Measurements from ENCODE around the gene HYAL3. TPM values are rescaled to one million over a fixed set of nuclear protein-coding genes. Genes with fewer than 3 reads are reported as not detected.

HYAL3 gene
- total RNA-seq, 5 donors from 2014 or later (not counting 1 experiment from before 2014, with no cell fraction given), result 2.6 to 6.2 (median 3.9) TPM

DNA sequence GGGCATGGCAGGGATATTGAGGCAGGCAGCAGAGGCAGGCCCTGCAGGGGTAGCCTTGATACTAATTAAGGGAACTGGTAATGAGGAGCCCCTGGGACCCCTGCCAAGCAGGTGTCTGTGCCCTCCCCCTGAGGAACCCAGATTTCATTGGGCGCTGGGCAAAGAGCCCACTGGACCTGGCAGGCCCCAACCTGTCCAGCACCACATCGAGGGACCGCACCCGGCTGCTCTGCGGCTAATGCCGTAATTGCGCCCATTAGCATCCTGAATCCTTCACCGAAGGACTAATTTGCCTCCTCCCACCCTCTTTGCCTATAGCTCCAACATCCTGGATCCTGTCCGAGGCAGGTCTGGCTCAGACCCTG lies 44.0 kb downstream of the HYAL3 start:
- no peaks in the 10 kb centered on the region for H3K27me3 Mint-ChIP-seq
- no peak for DNase-seq
- Histone ChIP-seq H3K4me1 (ENCODE audit: control insufficient read depth in 1 of 2, extremely low read depth in 1 of 2, insufficient read depth in 2 of 2, low read length in 2 of 2) (peaks cover 2 to 45% of the 10 kb centered on the region in 2 experiments), H3K27me3 (replicated peaks in 1 of 2; ENCODE audit: control insufficient read depth in 2 of 2, extremely low read depth in 1 of 2, insufficient read depth in 2 of 2, low read length in 1 of 2) (no peaks in the 10 kb centered on the region), H3K27ac (ENCODE audit: low read length) (no peak overlapping the region), H3K9me3 (no peaks in the 10 kb centered on the region), H3K36me3 (ENCODE audit: control insufficient read depth in 2 of 2, extremely low read depth in 1 of 2, insufficient read depth in 1 of 2, low read length in 1 of 2) (peaks cover 23 to 78% of the 10 kb centered on the region in 2 donors), H3K4me3 (ENCODE audit: control insufficient read depth in 1 of 2, extremely low read depth in 1 of 2, low read length in 1 of 2) (no peak overlapping the region)
- WGBS (ENCODE audit: insufficient coverage), result 98% methylated on average over 7 of the region's 9 CpGs
- H3K4me1 Mint-ChIP-seq, result peaks cover 22 to 31% (median 30%) of the 10 kb centered on the region in 3 donors
- no peaks in the 10 kb centered on the region for H3K9me3 Mint-ChIP-seq
- CTCF ChIA-PET, result no interaction called here
- H3K4me3 Mint-ChIP-seq, result no peak overlapping the region
- peaks cover 37% of the 10 kb centered on the region for H3K36me3 Mint-ChIP-seq
- no peak for ATAC-seq (replicated peaks in 1 of 4)
- POLR2A ChIA-PET, result interaction anchor here in 1 of 2 donors (0.7 kb wide), 1 partner anchor 26 kb away, joined by 8 read pairs; no protein-coding TSS in a partner anchor
- H3K27ac Mint-ChIP-seq, result no peak overlapping the region

GRCh38 chr3:50254577-50255250 lies 44.5 kb downstream of the HYAL3 start:
- Histone ChIP-seq H3K27ac (ENCODE audit: low read length) (no peak overlapping the region), H3K4me1 (ENCODE audit: control insufficient read depth in 1 of 2, extremely low read depth in 1 of 2, insufficient read depth in 2 of 2, low read length in 2 of 2) (peaks cover under 1 to 47% of the 10 kb centered on the region in 2 experiments), H3K9me3 (no peaks in the 10 kb centered on the region), H3K4me3 (ENCODE audit: control insufficient read depth in 1 of 2, extremely low read depth in 1 of 2, low read length in 1 of 2) (no peak overlapping the region), H3K27me3 (replicated peaks in 1 of 2; ENCODE audit: control insufficient read depth in 2 of 2, extremely low read depth in 1 of 2, insufficient read depth in 2 of 2, low read length in 1 of 2) (no peaks in the 10 kb centered on the region), H3K36me3 (ENCODE audit: control insufficient read depth in 2 of 2, extremely low read depth in 1 of 2, insufficient read depth in 1 of 2, low read length in 1 of 2) (peaks cover 23 to 83% of the 10 kb centered on the region in 2 donors)
- ATAC-seq (replicated peaks in 1 of 4) (no peak), DNase-seq (peak in 2 of 35 experiments; percentile 17 to 48)
- WGBS (ENCODE audit: insufficient coverage), result 91% methylated on average over 5 of the region's 8 CpGs
- Mint-ChIP-seq H3K27me3 (no peaks in the 10 kb centered on the region), H3K9me3 (no peaks in the 10 kb centered on the region), H3K36me3 (peaks cover 37% of the 10 kb centered on the region), H3K27ac (no peak overlapping the region), H3K4me3 (no peak overlapping the region), H3K4me1 (peaks cover 23 to 34% (median 33%) of the 10 kb centered on the region in 3 donors)
- POLR2A ChIA-PET, result no interaction called here
- CTCF ChIA-PET, result no interaction called here

GRCh38 chr3:50251220-50251619 lies 48.0 kb downstream of the HYAL3 start:
- no peak for DNase-seq

GRCh38 chr3:50250514-50250913 lies 48.7 kb downstream of the HYAL3 start:
- H3K27ac ChIP-seq (ENCODE audit: low read length), result no peak overlapping the region
- WGBS (ENCODE audit: insufficient coverage), result no CpG with 5 or more reads among the region's 4 CpGs
- ATAC-seq (replicated peaks in 1 of 4), result no peak

More at GRCh38 chr3:50251220-50251619, 48.0 kb downstream of the HYAL3 start:
- Histone ChIP-seq H3K4me1 (ENCODE audit: control insufficient read depth in 1 of 2, extremely low read depth in 1 of 2, insufficient read depth in 2 of 2, low read length in 2 of 2) (peaks cover 13 to 74% of the 10 kb centered on the region in 2 experiments), H3K36me3 (ENCODE audit: control insufficient read depth in 2 of 2, extremely low read depth in 1 of 2, insufficient read depth in 1 of 2, low read length in 1 of 2) (peaks cover 15 to 78% of the 10 kb centered on the region in 2 donors), H3K27me3 (replicated peaks in 1 of 2; ENCODE audit: control insufficient read depth in 2 of 2, extremely low read depth in 1 of 2, insufficient read depth in 2 of 2, low read length in 1 of 2) (no peaks in the 10 kb centered on the region), H3K9me3 (no peaks in the 10 kb centered on the region), H3K27ac (ENCODE audit: low read length) (no peak overlapping the region), H3K4me3 (ENCODE audit: control insufficient read depth in 1 of 2, extremely low read depth in 1 of 2, low read length in 1 of 2) (no peak overlapping the region)
- no peaks in the 10 kb centered on the region for H3K9me3 Mint-ChIP-seq
- no peak for ATAC-seq (replicated peaks in 1 of 4)
- peaks cover 18% of the 10 kb centered on the region for H3K36me3 Mint-ChIP-seq
- ChIA-PET CTCF (interaction anchor here (0.6 to 0.9 kb wide), 3 partner anchors 9 to 316 kb away, joined by 3 read pairs; no protein-coding TSS in a partner anchor), POLR2A (no interaction called here)
- H3K27me3 Mint-ChIP-seq, result no peaks in the 10 kb centered on the region
- H3K4me3 Mint-ChIP-seq, result peak overlapping the region in 1 of 3 donors; percentile 10
- peak overlapping the region in 1 of 2 donors; percentile 52 for H3K27ac Mint-ChIP-seq
- peaks cover 46 to 57% (median 57%) of the 10 kb centered on the region in 3 donors for H3K4me1 Mint-ChIP-seq
- WGBS (ENCODE audit: insufficient coverage), result 71% methylated on average over 7 of the region's 8 CpGs

GRCh38 chr3:50249457-50249856 lies 49.7 kb downstream of the HYAL3 start:
- H3K4me1 Mint-ChIP-seq, result peaks cover 63 to 71% (median 71%) of the 10 kb centered on the region in 3 donors
- POLR2A ChIA-PET, result interaction anchor here in 1 of 2 donors (1.1 kb wide), 1 partner anchor 14 kb away, joined by 3 read pairs; no protein-coding TSS in a partner anchor
- H3K4me1 ChIP-seq (ENCODE audit: control insufficient read depth in 1 of 2, extremely low read depth in 1 of 2, insufficient read depth in 2 of 2, low read length in 2 of 2), result peaks cover 19 to 91% of the 10 kb centered on the region in 2 experiments

More at GRCh38 chr3:50250514-50250913, 48.7 kb downstream of the HYAL3 start:
- Mint-ChIP-seq H3K4me1 (peaks cover 53 to 64% (median 63%) of the 10 kb centered on the region in 3 donors), H3K27me3 (no peaks in the 10 kb centered on the region), H3K27ac (peak overlapping the region; percentile 36 to 62), H3K9me3 (no peaks in the 10 kb centered on the region), H3K4me3 (peak overlapping the region in 1 of 3 donors; percentile 10), H3K36me3 (peaks cover 15% of the 10 kb centered on the region)
- ChIA-PET CTCF (interaction anchor here (0.5 to 0.9 kb wide), 4 partner anchors 8 to 26 kb away, joined by 3 to 7 read pairs (median 3); no protein-coding TSS in a partner anchor), POLR2A (interaction anchor here in 1 of 2 donors (1.1 kb wide), 1 partner anchor 15 kb away, joined by 3 read pairs; no protein-coding TSS in a partner anchor)
- Histone ChIP-seq H3K4me1 (ENCODE audit: control insufficient read depth in 1 of 2, extremely low read depth in 1 of 2, insufficient read depth in 2 of 2, low read length in 2 of 2) (peaks cover 16 to 81% of the 10 kb centered on the region in 2 experiments), H3K4me3 (ENCODE audit: control insufficient read depth in 1 of 2, extremely low read depth in 1 of 2, low read length in 1 of 2) (no peak overlapping the region), H3K27me3 (replicated peaks in 1 of 2; ENCODE audit: control insufficient read depth in 2 of 2, extremely low read depth in 1 of 2, insufficient read depth in 2 of 2, low read length in 1 of 2) (no peaks in the 10 kb centered on the region), H3K36me3 (ENCODE audit: control insufficient read depth in 2 of 2, extremely low read depth in 1 of 2, insufficient read depth in 1 of 2, low read length in 1 of 2) (peaks cover 14 to 73% of the 10 kb centered on the region in 2 donors), H3K9me3 (no peaks in the 10 kb centered on the region)
- DNase-seq, result no peak

DNA sequence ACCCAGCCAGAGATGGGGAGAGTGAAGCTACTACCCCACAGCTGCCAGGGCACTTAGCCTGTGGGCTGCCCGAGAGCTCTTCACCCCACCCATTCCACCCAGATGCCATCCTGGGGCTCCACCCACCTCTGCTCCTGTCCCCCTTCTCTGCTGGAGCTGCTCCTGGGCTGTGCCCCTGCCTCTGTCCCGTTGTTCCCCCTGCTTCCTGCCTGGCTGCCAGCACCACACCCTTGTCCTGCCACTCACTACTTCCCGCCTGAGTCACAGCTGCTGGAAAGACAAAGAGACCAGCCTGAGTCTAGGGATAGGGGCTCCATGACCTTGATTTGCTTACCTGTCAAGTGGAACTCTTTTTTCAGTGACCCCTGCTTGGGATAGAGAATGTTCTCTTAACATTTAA lies 50.8 kb downstream of the HYAL3 start:
- Mint-ChIP-seq H3K36me3 (peaks cover 10% of the 10 kb centered on the region), H3K4me3 (peak overlapping the region in 1 of 3 donors; percentile 55), H3K9me3 (no peaks in the 10 kb centered on the region), H3K27me3 (no peaks in the 10 kb centered on the region), H3K27ac (peak overlapping the region; percentile 78 to 88), H3K4me1 (peaks cover 69 to 74% (median 72%) of the 10 kb centered on the region in 3 donors)
- WGBS (ENCODE audit: insufficient coverage), result 67% methylated on average over 3 of the region's 3 CpGs
- no peak overlapping the region for H3K4me3 ChIP-seq (ENCODE audit: control insufficient read depth in 1 of 2, extremely low read depth in 1 of 2, low read length in 1 of 2)
- POLR2A ChIA-PET, result no interaction called here
- CTCF ChIA-PET, result interaction anchor here in 1 of 2 donors (0.6 to 1.8 kb wide), 2 partner anchors 11 to 22 kb away, joined by 5 to 8 read pairs; no protein-coding TSS in a partner anchor
- peak overlapping the region; percentile 45 for H3K27ac ChIP-seq (ENCODE audit: low read length)
- no peaks in the 10 kb centered on the region for H3K27me3 ChIP-seq (replicated peaks in 1 of 2; ENCODE audit: control insufficient read depth in 2 of 2, extremely low read depth in 1 of 2, insufficient read depth in 2 of 2, low read length in 1 of 2)
- DNase-seq (no peak), ATAC-seq (replicated peaks in 1 of 4) (no peak)
- peaks cover 21 to 97% of the 10 kb centered on the region in 2 experiments for H3K4me1 ChIP-seq (ENCODE audit: control insufficient read depth in 1 of 2, extremely low read depth in 1 of 2, insufficient read depth in 2 of 2, low read length in 2 of 2)
- peaks cover 5 to 61% of the 10 kb centered on the region in 2 donors for H3K36me3 ChIP-seq (ENCODE audit: control insufficient read depth in 2 of 2, extremely low read depth in 1 of 2, insufficient read depth in 1 of 2, low read length in 1 of 2)
- no peaks in the 10 kb centered on the region for H3K9me3 ChIP-seq

More at GRCh38 chr3:50249457-50249856, 49.7 kb downstream of the HYAL3 start:
- CTCF ChIA-PET, result interaction anchor here (0.8 to 1.8 kb wide), 3 partner anchors 8 to 57 kb away, joined by 3 to 8 read pairs (median 3); no protein-coding TSS in a partner anchor
- Histone ChIP-seq H3K4me3 (ENCODE audit: control insufficient read depth in 1 of 2, extremely low read depth in 1 of 2, low read length in 1 of 2) (no peak overlapping the region), H3K9me3 (no peaks in the 10 kb centered on the region), H3K36me3 (ENCODE audit: control insufficient read depth in 2 of 2, extremely low read depth in 1 of 2, insufficient read depth in 1 of 2, low read length in 1 of 2) (peaks cover 9 to 64% of the 10 kb centered on the region in 2 donors), H3K27me3 (replicated peaks in 1 of 2; ENCODE audit: control insufficient read depth in 2 of 2, extremely low read depth in 1 of 2, insufficient read depth in 2 of 2, low read length in 1 of 2) (no peaks in the 10 kb centered on the region), H3K27ac (ENCODE audit: low read length) (no peak overlapping the region)
- 100% methylated on average over 4 of the region's 5 CpGs for WGBS (ENCODE audit: insufficient coverage)
- Mint-ChIP-seq H3K36me3 (peaks cover 15% of the 10 kb centered on the region), H3K9me3 (no peaks in the 10 kb centered on the region), H3K27ac (peak overlapping the region in 1 of 2 donors; percentile 34), H3K4me3 (no peak overlapping the region), H3K27me3 (no peaks in the 10 kb centered on the region)
- DNase-seq (no peak), ATAC-seq (replicated peaks in 1 of 4) (no peak)
